NCI-H2029 (cell line): Measurements from ENCODE around the gene NSG2.
A peak's percentile ranks its signal among the peaks of the same experiment; 100 is the strongest.

Source experiments
- DNase-seq: peaks from one replicate; lab custom pipeline; 2025; lab: John Stamatoyannopoulos, UW

Gene NSG2

GRCh38 chr5:174063082-174063756 is 17.7 kb downstream of the NSG2 start:
- DNase-seq: no peak

- no peak for DNase-seq
Measured at GRCh38 chr5:174064171-174064570, 18.7 kb downstream of the NSG2 start.

DNA sequence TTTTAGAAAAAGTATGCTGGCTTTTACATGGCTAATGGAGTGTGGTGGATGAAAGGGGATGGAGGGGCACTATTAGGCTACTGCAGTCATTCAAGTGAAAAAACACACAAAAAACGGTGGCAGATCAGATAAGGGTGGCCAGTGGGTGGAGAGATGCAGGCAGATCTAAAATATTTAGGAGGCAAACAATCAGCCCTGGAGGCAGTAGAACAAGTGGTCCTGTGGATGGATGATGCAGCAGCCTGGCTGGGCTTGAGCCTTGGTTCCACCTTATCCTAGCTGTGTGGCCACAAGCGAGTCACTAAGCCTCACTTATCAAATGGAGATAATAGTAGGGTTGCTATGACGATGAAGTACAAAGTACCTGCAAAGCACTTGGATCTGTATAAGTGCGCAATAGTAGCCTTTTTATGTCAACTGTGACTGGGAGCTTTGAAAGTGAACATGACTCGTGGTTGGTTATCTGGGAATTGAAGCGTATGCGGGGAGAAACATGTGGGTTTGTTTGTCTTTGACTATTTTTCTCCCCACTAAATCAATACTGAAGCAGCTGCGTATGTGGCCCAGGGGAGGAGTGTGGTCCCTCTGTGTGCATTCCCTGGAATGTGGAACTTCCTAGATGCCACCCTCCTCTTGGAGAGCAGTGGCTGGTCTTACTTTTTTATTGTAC is 20.2 kb downstream of the NSG2 start:
- peak; percentile 76 for DNase-seq

DNA sequence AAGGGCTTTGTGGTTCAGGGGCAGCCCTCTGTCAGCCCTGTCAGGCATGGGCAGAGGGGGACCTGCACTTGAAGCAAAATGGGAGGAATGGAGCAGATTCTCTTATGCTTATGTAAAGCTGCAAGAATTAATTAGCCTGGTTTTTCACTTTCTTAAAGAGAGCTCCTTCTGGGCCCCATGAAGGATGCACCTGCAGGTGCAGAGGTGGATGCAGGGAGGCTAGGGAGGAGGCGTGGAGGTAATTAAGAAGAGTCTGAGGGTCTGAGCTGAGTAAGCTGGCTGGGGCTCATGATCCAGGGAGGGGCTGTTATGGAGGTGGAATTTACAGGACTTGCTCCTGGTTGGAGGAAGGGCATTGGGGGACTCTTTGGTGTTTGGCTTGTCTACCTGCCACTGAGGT is 22.0 kb downstream of the NSG2 start:
- DNase-seq: no peak

- no peak for DNase-seq
Measured at GRCh38 chr5:174071484-174071883, 26.0 kb downstream of the NSG2 start.

GRCh38 chr5:174073122-174073660 is 27.7 kb downstream of the NSG2 start:
- no peak for DNase-seq

DNA sequence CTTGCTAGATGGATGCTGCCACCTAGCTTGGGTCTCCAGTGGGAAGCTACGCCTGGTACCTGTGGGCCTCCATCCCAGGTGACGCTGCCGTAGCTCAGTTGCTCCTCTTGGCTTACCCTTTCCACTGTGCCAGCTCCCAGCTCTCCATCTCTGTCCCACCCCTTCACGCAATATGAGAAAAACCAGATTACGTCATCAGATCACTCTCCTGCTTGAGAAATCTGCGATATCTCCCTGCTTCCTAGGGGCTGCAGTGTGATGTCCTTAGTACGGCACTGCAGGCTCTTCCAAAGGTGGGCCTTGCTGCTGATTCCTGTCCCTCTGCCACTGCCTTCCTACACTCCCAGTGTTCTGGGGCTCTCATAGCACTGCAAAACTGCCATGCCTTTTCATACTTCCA is 28.9 kb downstream of the NSG2 start:
- DNase-seq: no peak

DNA sequence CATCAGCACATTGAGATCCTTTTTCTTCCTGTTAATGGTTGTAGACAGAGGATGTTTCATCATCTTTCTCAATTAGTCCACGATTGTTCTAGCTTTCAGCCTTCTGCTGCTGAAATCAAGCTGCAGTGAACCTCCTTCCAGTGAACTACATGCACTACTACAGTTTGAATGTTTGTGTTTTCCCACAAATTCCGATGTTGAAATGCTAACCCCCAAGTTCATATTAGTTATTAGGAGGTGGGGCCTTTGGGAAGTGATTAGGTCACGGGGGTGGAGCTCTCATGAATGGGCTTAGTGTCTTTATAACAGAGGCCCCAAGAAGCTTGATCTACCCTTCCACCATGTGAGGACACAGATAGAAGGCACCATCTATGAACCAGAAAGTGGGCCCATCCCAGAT is 32.9 kb downstream of the NSG2 start:
- no peak for DNase-seq

DNA sequence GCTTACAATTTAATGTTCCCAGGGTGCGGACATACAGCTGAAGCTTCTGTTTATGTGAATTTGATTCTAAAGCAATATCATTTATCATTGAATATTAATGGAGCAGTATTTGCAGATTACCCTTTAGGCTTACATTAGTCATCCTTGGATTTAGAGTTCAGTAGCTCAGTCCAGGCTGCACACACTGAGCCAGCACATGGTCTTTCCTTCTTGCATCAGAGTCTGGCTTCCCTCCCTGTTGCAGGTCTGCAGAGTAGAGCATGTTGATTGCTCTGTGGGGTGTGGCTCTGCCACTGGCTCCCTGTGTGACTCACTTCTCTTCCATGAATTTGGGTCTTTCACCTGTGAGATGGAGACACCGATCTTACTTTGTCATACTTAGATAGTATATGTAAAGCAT is 36.8 kb downstream of the NSG2 start:
- peak; percentile 87 for DNase-seq

DNA sequence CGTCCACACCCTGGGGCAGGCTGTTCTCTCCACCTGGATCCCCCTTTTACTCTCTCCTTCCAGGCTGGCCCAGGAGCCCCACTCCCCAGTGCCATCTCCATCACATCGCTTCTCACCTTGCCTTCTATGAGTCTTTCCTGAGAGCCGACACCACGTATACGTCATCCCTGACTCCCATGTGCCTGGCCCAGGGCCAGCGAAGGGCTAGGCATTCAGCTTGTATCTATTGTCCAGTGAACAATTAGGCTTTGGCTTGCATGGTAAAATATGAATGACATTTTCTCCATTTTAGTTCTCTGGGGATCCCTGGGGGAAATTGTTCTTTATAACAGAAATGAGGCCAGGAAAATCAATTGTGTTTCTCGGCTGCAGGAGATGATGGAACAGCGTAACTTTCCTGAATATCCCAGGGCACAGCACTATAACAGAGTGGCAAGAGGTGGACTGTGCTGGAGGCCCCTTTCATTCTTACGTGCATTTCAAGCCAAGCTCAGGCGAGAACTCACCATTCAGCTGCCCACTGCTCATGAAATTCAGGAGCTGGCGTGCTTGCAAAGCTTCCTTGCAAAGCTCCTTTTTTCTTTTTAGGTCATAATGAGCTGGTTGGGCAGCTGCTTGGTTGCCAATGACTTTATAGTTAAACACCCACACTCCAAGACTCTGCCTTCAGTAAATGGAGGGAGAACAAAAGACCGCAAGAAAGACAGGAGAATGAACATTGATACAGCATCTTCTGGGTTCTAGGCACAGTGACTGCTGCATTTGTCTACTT is 37.7 kb downstream of the NSG2 start:
- peak; percentile 91 for DNase-seq

DNA sequence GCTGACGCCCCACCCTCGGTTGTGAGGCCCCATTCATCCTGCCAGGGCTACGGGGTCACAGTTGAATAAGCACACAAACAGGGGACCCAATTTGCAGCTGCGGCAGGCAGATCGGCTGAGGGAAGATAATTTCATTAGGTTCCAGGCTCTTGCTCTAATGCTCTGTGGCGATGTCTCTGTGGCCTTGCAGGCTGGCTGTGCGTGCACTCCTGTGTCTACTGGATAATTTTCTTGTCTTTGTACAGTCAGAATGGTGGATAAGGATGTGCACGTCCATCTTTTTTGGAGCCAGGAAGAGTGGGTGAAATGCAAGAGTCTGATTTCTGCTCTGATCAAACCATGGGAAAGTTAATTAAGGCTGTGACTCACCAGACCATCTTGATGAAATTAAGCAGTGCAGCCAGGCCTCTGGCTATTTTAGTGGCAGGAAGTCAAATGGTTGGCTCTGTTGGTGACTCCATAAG is 39.2 kb downstream of the NSG2 start:
- DNase-seq: no peak

- DNase-seq: no peak
Measured at GRCh38 chr5:174086751-174087150, 41.2 kb downstream of the NSG2 start.

GRCh38 chr5:174087783-174088182 is 42.3 kb downstream of the NSG2 start:
- no peak for DNase-seq

DNA sequence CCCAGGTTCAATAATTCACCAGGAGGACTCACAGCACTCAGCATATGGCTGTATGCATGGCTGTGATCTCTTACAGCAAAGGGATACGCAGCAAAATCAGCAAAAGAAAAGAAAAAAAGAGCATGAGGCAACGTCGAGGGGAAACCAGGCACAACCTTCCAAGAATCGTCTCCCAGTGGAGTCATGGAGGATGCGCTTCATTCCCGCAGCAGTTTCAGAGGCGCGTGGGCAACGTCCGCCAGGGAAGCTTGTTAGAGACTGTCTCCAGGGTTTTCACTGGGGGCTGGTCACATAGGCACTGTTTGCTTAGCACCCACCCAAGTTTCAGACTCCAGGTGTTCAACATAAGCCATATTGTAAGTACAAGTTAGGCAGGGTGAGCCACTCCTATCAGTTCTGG is 44.6 kb downstream of the NSG2 start:
- no peak for DNase-seq

- no peak for DNase-seq
Measured at GRCh38 chr5:174093123-174093522, 47.6 kb downstream of the NSG2 start.

GRCh38 chr5:174094857-174095606 is 49.5 kb downstream of the NSG2 start:
- DNase-seq: no peak

- DNase-seq: no peak
Measured at GRCh38 chr5:174096619-174097018, 51.1 kb downstream of the NSG2 start.

- DNase-seq: no peak
Measured at GRCh38 chr5:174097486-174098185, 52.1 kb downstream of the NSG2 start.

- DNase-seq: no peak
Measured at GRCh38 chr5:174098694-174099093, 53.2 kb downstream of the NSG2 start.

GRCh38 chr5:174100490-174100889 is 55.0 kb downstream of the NSG2 start:
- no peak for DNase-seq

DNA sequence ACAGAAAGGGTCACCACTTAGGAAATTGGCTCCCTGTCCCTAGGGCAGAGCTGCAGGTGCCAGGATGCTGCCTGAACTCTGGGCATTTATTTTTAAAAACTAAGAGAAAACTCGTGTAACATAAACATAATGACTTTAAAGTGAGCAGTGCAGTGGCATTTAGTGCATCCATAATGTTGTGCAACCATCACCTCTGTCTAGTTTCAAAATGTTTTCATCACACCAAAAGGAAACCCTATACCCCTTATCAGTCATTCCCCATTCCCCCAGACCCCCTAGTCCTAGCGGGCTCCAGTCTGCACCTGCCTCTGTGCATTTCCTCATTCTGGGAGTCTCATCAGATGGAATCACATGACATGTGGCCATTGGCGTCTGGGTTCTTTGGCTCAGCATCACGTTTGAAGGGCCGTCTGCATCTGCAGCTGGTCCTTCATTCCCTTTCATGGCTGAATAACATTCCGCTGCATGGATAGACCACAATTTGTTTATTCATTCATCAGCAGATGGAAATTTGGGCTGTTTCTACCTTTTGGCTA is 55.8 kb downstream of the NSG2 start:
- DNase-seq: peak; percentile 82
